Stomach (tissue), 9 donors: ENCODE results near the gene ENOX1. TPM values are rescaled to one million over a fixed set of nuclear protein-coding genes. Genes with fewer than 3 reads are reported as not detected.

Experiments used
- DNase-seq, 2 donors: peaks; one replicate each; pipeline versions ENCODE4 v3.0.0 to v3.0.0-alpha.2; 2013 to 2019
- H3K27ac ChIP-seq, 5 donors: fragments of 200-600 bp in 4 of 5; sonication (generic) in 4 of 5; one replicate each; pipeline ENCODE4 v1.5.1; 2013 to 2019; ENCODE audit warnings: mild to moderate bottlenecking in 1 of 5, moderate library complexity in 1 of 5
- H3K27me3 ChIP-seq, 3 donors: fragments of 200-600 bp; sonication (generic); one replicate each; pipeline ENCODE4 v1.5.1; 2017 to 2019; ENCODE audit warnings: mixed run types in 1 of 3
- H3K36me3 ChIP-seq, 4 donors: fragments of 200-600 bp; sonication (generic); 1 replicate in 3 of 4; 2 replicates in 1 of 4; pipeline ENCODE4 v1.5.1; 2016 to 2019
- H3K4me1 ChIP-seq, 4 donors: fragments of 200-600 bp; sonication (generic); one replicate each; pipeline ENCODE4 v1.5.1; 2016 to 2019
- H3K4me3 ChIP-seq, 4 donors: fragments of 200-600 bp; sonication (generic) in 3 of 4; one replicate each; pipeline ENCODE4 v1.5.1; 2016 to 2019; ENCODE audit warnings: mild to moderate bottlenecking in 1 of 4
- H3K9me3 ChIP-seq, 4 donors: fragments of 200-600 bp; sonication (generic); one replicate each; pipeline ENCODE4 v1.5.1; 2016 to 2019
- EP300 ChIP-seq: sonication (generic); formaldehyde crosslinking; IDR thresholded peaks from one replicate; pipeline ENCODE4 v1.6.1; 2017; ENCODE audit warnings: antibody characterized with exemption
- POLR2A ChIP-seq, 4 donors: fragments of 450-650 bp; IDR thresholded peaks; one replicate each; pipeline ENCODE4 v1.6.1; 2016; ENCODE audit warnings: antibody characterized with exemption in 4 of 4, control low read depth in 2 of 4, mild to moderate bottlenecking in 1 of 4, moderate library complexity in 1 of 4
- POLR2AphosphoS5 ChIP-seq, 3 donors: sonication (generic); formaldehyde crosslinking; IDR thresholded peaks; one replicate each; pipeline ENCODE4 v1.6.1; 2016; ENCODE audit warnings: antibody characterized with exemption in 3 of 3
- WGBS, 5 donors: extraction: QIAGEN DNeasy Blood & Tissue Kit in 3 of 5; methylation state at CpG; one replicate each; pipeline versions ENCODE4 v1.1.5 to v1.1.7; 2013 to 2018; 5-methylcytosine and 5-hydroxymethylcytosine counted together
- intact Hi-C: fragments of 100-400 bp; cut with DNase I; formaldehyde crosslinking; loops from one replicate; pipeline ENCODE4 v1.15.1; 2023; ENCODE audit warnings: low total_unique reads
- polyA plus RNA-seq, 3 donors: library from polyadenylated mRNA; stranded (reverse); fragments of 200-250 nt; gene quantifications; one replicate each; pipeline ENCODE4 v1.2.3, GENCODE V29; 2013
- total RNA-seq, 5 donors: library from RNA; depleted of rRNA; stranded (reverse); fragments of >200 nt; gene quantifications; one replicate each; pipeline versions ENCODE4 v1.1.0 to v1.2.3, GENCODE V29; 2014 to 2016
- TF ChIP-seq, protein P1 (sequence below), 7 experiments: fragments of 450-650 bp in 4 of 7; fragments of 200-600 bp in 3 of 7; sonication (generic) in 3 of 7; IDR thresholded peaks; one replicate each; pipeline ENCODE4 v1.5.1; 2016 to 2019; ENCODE audit warnings: antibody characterized with exemption in 7 of 7, control low read depth in 2 of 7, mild to moderate bottlenecking in 1 of 7
- donor health status: healthy with polysubstance abuse.
- donor health status: Bipolar disorder and iron deficiency.
- donor health status: healthy.

The ENOX1 gene
- total and polyA plus RNA-seq, 8 donors, result 0.46 to 6.2 (median 1.4) TPM; not detected in 1

DNA sequence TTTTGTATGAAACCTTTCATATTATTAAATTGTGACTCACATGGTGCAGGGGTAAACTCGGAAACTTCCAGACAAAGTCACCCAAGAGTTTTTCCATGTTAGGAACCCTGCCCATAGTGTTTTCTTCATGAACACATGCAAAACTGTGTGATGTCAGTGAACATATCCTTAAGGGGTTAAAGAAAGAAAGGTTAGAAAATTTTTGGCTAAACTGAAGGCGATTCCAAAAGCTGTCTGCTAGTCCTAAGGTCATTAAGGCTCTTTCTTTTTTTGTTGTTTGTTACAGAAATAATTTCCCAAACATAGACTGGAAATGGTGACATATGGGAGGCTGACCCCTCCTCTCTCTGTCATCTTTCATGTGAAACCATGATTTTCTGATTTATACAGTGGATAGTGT, 491.5 kb downstream of the ENOX1 start:
- no peak for TF ChIP-seq POLR2AphosphoS5 (IDR thresholded peaks at IDR 0.05)
- TF ChIP-seq POLR2A (IDR thresholded peaks at IDR 0.05), result no peak
- no peak for TF ChIP-seq EP300
- H3K27me3 ChIP-seq, result no peaks in the 10 kb centered on the region
- no peak overlapping the region for H3K4me3 ChIP-seq
- intact Hi-C loops, result no loop called here
- DNase-seq, result no peak
- H3K4me1 ChIP-seq, result no peaks in the 10 kb centered on the region
- 60 to 78% (median 64%) methylated on average over 2 of the region's 2 CpGs for WGBS, 5 donors
- H3K27ac ChIP-seq, result no peak overlapping the region
- H3K9me3 ChIP-seq, result no peaks in the 10 kb centered on the region
- H3K36me3 ChIP-seq, result no peaks in the 10 kb centered on the region

DNA sequence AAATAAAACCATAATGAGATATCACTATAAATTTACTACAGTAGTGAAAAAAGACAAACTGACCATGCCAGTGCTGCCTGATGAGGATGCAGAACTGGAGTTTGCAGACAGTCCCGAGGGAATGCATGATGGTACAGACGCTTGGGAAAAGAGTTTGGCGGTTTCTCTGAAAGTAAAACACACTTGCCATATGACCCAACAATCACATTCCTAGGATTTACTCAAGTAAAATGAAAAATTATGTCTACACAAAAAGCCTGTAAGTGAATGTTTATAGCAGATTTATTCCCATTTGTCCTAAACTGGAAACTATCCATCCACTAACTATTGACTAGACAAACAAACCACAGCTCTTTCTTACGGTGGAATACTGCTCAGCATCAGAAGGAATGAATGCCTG, 492.4 kb downstream of the ENOX1 start:
- H3K36me3 ChIP-seq, result no peaks in the 10 kb centered on the region
- no peaks in the 10 kb centered on the region for H3K9me3 ChIP-seq
- H3K4me1 ChIP-seq, result no peaks in the 10 kb centered on the region
- WGBS, 5 donors, result 72 to 79% (median 77%) methylated on average over 4 of the region's 4 CpGs
- no peak for DNase-seq
- intact Hi-C loops, result no loop called here
- H3K4me3 ChIP-seq, result no peak overlapping the region
- no peak overlapping the region for H3K27ac ChIP-seq
- no peak for TF ChIP-seq POLR2A (IDR thresholded peaks at IDR 0.05)
- no peak for TF ChIP-seq EP300
- TF ChIP-seq, protein P1, sequence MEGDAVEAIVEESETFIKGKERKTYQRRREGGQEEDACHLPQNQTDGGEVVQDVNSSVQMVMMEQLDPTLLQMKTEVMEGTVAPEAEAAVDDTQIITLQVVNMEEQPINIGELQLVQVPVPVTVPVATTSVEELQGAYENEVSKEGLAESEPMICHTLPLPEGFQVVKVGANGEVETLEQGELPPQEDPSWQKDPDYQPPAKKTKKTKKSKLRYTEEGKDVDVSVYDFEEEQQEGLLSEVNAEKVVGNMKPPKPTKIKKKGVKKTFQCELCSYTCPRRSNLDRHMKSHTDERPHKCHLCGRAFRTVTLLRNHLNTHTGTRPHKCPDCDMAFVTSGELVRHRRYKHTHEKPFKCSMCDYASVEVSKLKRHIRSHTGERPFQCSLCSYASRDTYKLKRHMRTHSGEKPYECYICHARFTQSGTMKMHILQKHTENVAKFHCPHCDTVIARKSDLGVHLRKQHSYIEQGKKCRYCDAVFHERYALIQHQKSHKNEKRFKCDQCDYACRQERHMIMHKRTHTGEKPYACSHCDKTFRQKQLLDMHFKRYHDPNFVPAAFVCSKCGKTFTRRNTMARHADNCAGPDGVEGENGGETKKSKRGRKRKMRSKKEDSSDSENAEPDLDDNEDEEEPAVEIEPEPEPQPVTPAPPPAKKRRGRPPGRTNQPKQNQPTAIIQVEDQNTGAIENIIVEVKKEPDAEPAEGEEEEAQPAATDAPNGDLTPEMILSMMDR (IDR thresholded peaks at IDR 0.05), result no peak
- no peak for TF ChIP-seq POLR2AphosphoS5 (IDR thresholded peaks at IDR 0.05)
- no peaks in the 10 kb centered on the region for H3K27me3 ChIP-seq

DNA sequence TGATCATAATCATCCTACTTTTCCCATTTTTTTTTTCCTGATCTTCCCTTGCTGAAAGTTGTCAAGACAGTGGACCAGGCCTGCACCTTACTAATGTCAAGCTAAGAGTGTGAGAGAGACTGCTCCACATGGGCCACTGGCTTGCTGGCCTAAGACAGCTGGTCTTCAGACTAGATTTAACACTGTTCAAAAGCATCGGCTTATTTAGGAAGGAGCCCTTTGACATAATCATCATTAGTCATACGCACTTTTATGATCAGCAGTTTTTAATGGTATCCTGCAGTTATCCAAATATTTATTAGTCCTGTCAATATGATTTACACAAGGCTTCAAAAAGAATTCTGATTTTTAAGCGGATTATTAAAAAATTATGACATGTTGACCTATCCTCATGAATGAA, 492.8 kb downstream of the ENOX1 start:
- Histone ChIP-seq H3K4me3 (no peak overlapping the region), H3K4me1 (no peaks in the 10 kb centered on the region), H3K27me3 (no peaks in the 10 kb centered on the region), H3K9me3 (no peaks in the 10 kb centered on the region), H3K36me3 (no peaks in the 10 kb centered on the region), H3K27ac (no peak overlapping the region)
- 71 to 85% (median 83%) methylated on average over 3 of the region's 3 CpGs for WGBS, 5 donors
- no peak for DNase-seq
- intact Hi-C loops, result no loop called here
- TF ChIP-seq POLR2A (IDR thresholded peaks at IDR 0.05) (no peak), EP300 (no peak), POLR2AphosphoS5 (IDR thresholded peaks at IDR 0.05) (no peak)
- TF ChIP-seq, protein P1 (IDR thresholded peaks at IDR 0.05), result no peak

DNA sequence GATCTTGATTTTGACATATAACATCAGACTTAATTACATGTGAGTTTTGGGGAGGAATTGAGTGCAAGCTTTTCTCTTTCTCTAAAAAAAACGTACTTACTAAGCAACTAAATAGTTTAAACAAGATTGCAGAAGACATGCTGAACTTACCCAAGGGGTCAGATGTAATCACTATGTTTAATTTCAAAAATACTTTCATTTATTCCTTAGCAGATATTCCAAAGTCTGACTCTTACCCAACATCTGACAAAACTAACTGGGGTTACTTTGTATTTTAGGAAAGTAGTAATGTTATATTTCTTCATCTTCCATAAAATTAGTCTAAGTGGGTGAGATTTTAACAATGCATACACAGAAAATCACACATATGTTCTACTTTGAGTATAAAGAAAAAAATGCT, 493.2 kb downstream of the ENOX1 start:
- Histone ChIP-seq H3K4me1 (no peaks in the 10 kb centered on the region), H3K9me3 (no peaks in the 10 kb centered on the region), H3K27me3 (no peaks in the 10 kb centered on the region), H3K27ac (no peak overlapping the region), H3K36me3 (no peaks in the 10 kb centered on the region), H3K4me3 (no peak overlapping the region)
- intact Hi-C loops, result no loop called here
- 53 to 68% (median 66%) methylated on average over 1 of the region's 1 CpG for WGBS, 5 donors
- no peak for DNase-seq
- no peak for TF ChIP-seq POLR2A (IDR thresholded peaks at IDR 0.05)
- TF ChIP-seq, protein P1 (IDR thresholded peaks at IDR 0.05), result no peak
- no peak for TF ChIP-seq POLR2AphosphoS5 (IDR thresholded peaks at IDR 0.05)
- TF ChIP-seq EP300, result no peak

DNA sequence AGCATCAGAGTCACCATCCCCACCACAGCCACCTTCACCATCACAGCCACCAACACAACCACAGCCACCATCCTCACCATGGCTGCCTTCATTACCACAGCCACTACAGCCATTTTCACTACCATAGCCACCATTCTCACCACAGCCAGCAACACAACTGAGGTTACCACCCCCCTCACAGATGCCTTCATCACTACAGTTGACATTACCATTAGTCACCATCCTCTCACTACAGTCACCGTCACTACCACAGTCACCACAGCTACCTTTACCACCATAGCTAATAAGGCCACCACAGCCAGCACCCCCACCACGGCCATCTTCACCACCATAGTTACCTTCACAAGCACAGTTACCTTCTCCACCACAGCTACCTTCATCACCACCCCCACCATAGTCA, 493.8 kb downstream of the ENOX1 start:
- Histone ChIP-seq H3K4me1 (no peaks in the 10 kb centered on the region), H3K36me3 (no peaks in the 10 kb centered on the region), H3K27ac (no peak overlapping the region), H3K4me3 (no peak overlapping the region), H3K27me3 (no peaks in the 10 kb centered on the region), H3K9me3 (no peaks in the 10 kb centered on the region)
- no peak for DNase-seq
- TF ChIP-seq POLR2A (IDR thresholded peaks at IDR 0.05) (no peak), EP300 (no peak), POLR2AphosphoS5 (IDR thresholded peaks at IDR 0.05) (no peak)
- TF ChIP-seq, protein P1 (IDR thresholded peaks at IDR 0.05), result no peak
- WGBS, 5 donors, result 81 to 93% (median 84%) methylated on average over 2 of the region's 2 CpGs
- intact Hi-C loops, result no loop called here
